Right renal cortex interstitium (tissue), 3 donors: Measurements from ENCODE around the gene MAPKBP1. TPM values are rescaled to one million over a fixed set of nuclear protein-coding genes. Genes with fewer than 3 reads are reported as not detected.
A peak's percentile ranks its signal among the peaks of the same experiment; 100 is the strongest.
"Not testable (repeated sequence)": the region's sequence is repeated elsewhere in the genome, so short reads cannot be mapped to it uniquely, and the experiment has no call there.

Experiments
- DNase-seq, 3 donors: peaks; one replicate each; pipeline ENCODE4 v3.0.0-alpha.2; 2013; ENCODE audit warnings: low read depth in 3 of 3, low spot score in 2 of 3
- polyA plus RNA-seq, 3 donors: library from polyadenylated mRNA; unstranded; fragments of 120-200 nt; gene quantifications; one replicate each; pipeline ENCODE4 v1.2.1, GENCODE V29; 2013; ENCODE audit not compliant: insufficient read length in 3 of 3

The MAPKBP1 gene
- 10 to 100 TPM; 10.4 to 14.1 (median 10.6) TPM for polyA plus RNA-seq

- DNase-seq = peak; percentile 94 to 97 (median 94)
Measured at GRCh38 chr15:41774062-41774881, at the start of gene MAPKBP1. TSS of gene MAPKBP1 (plus strand) at chr15:41774484. CDS start at chr15:41775276, 792 bp downstream.

GRCh38 chr15:41727143-41727542 is 47.1 kb upstream of the MAPKBP1 start:
- no peak for DNase-seq

- DNase-seq = not testable (repeated sequence)
Measured at GRCh38 chr15:41728061-41728460, 46.2 kb upstream of the MAPKBP1 start.

- no peak for DNase-seq
Measured at GRCh38 chr15:41730543-41730942, 43.7 kb upstream of the MAPKBP1 start.

GRCh38 chr15:41732483-41732882 is 41.8 kb upstream of the MAPKBP1 start:
- no peak for DNase-seq

- DNase-seq = no peak
Measured at GRCh38 chr15:41734079-41734478, 40.2 kb upstream of the MAPKBP1 start.

GRCh38 chr15:41735046-41735445 is 39.2 kb upstream of the MAPKBP1 start:
- DNase-seq = no peak

GRCh38 chr15:41735492-41735891 is 38.8 kb upstream of the MAPKBP1 start:
- not testable (repeated sequence) for DNase-seq

GRCh38 chr15:41746802-41747201 is 27.5 kb upstream of the MAPKBP1 start:
- DNase-seq = no peak

- no peak for DNase-seq
Measured at GRCh38 chr15:41756198-41756597, 18.1 kb upstream of the MAPKBP1 start.

- peak in 2 of 3 donors; percentile 29 to 36 for DNase-seq
Measured at GRCh38 chr15:41772720-41773331, 1.5 kb upstream of the MAPKBP1 start.

- DNase-seq = no peak
Measured at GRCh38 chr15:41773332-41773728, 954 bp upstream of the MAPKBP1 start.

GRCh38 chr15:41773729-41774061 is 589 bp upstream of the MAPKBP1 start:
- DNase-seq = no peak

GRCh38 chr15:41774882-41775417 is 666 bp downstream of the MAPKBP1 start:
- DNase-seq = peak in 1 of 3 donors; percentile 23

- DNase-seq = no peak
Measured at GRCh38 chr15:41775651-41776050, 1.4 kb downstream of the MAPKBP1 start.

GRCh38 chr15:41777421-41777973 is 3.2 kb downstream of the MAPKBP1 start:
- DNase-seq = no peak

- no peak for DNase-seq
Measured at GRCh38 chr15:41778521-41778920, 4.2 kb downstream of the MAPKBP1 start.

- DNase-seq = no peak
Measured at GRCh38 chr15:41779662-41780157, 5.4 kb downstream of the MAPKBP1 start.

GRCh38 chr15:41780266-41780665 is 6.0 kb downstream of the MAPKBP1 start:
- no peak for DNase-seq

- DNase-seq = no peak
Measured at GRCh38 chr15:41780727-41781126, 6.4 kb downstream of the MAPKBP1 start.
